Measurements from ENCODE around the gene DOCK4.

Gene DOCK4

DNA sequence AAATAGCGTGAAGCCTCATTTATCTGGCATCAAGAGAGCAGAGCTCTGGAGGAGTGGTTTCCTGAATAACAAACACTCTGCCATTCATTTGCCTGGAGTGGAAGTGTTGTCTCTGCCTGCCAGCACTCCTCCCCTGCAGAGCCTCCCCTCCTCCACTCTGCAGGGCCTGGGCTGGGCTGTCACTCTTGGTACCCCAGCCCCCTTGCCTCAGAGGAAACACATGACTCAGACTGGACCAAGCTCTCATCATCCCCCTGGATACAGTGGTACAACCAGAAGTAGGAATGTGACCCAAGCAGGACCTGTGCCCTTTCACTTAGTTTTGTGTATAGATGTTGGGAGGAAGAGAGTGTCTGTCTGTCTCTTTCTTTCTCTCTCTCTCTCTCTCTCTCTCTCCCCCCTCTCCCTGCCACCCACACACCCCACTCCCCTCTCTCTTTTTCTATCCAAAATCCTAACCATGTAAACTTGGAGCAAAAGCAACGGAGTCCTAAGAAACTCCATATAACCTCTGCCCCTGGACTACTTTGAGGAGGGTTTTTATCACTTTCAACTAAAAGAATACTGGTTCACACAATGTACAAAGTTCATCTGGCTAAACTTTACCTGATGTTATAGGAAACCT lies 43.9 kb downstream of the DOCK4 start:
- Histone ChIP-seq H3K27ac (replicated peaks) (no peak overlapping the region), H3K27me3 (ENCODE audit: insufficient read depth, poor library complexity, severe bottlenecking) (no peaks in the 10 kb centered on the region), H3K4me3 (replicated peaks; ENCODE audit: insufficient read depth, low read length) (no peak overlapping the region)
- TF ChIP-seq SPI1 (IDR thresholded peaks at IDR 0.05; ENCODE audit: borderline replicate concordance, low read depth) (no peak), REST (IDR thresholded peaks at IDR 0.05; ENCODE audit: insufficient replicate concordance, low read depth) (no peak), GABPA (IDR thresholded peaks at IDR 0.05; ENCODE audit: low read depth) (no peak), CTCF (IDR thresholded peaks at IDR 0.05; ENCODE audit: insufficient read depth, low read length) (no peak), POLR2AphosphoS5 (IDR thresholded peaks at IDR 0.05; ENCODE audit: low read depth) (no peak)
- DNase-seq (ENCODE audit: low read depth in 1 of 2, low spot score in 1 of 2) = no peak

- no peak for DNase-seq (ENCODE audit: low read depth in 1 of 2, low spot score in 1 of 2)
- TF ChIP-seq POLR2AphosphoS5 (IDR thresholded peaks at IDR 0.05; ENCODE audit: low read depth) = no peak
- no peak for TF ChIP-seq GABPA (IDR thresholded peaks at IDR 0.05; ENCODE audit: low read depth)
- TF ChIP-seq SPI1 (IDR thresholded peaks at IDR 0.05; ENCODE audit: borderline replicate concordance, low read depth) = no peak
- no peak for TF ChIP-seq CTCF (IDR thresholded peaks at IDR 0.05; ENCODE audit: insufficient read depth, low read length)
- no peak for TF ChIP-seq REST (IDR thresholded peaks at IDR 0.05; ENCODE audit: insufficient replicate concordance, low read depth)
- H3K27me3 ChIP-seq (ENCODE audit: insufficient read depth, poor library complexity, severe bottlenecking) = no peaks in the 10 kb centered on the region
- H3K27ac ChIP-seq (replicated peaks) = no peak overlapping the region
- H3K4me3 ChIP-seq (replicated peaks; ENCODE audit: insufficient read depth, low read length) = no peak overlapping the region
These were observed 44.7 kb downstream of the DOCK4 start for GRCh38 chr7:112161253-112162141.

- Histone ChIP-seq H3K27me3 (ENCODE audit: insufficient read depth, poor library complexity, severe bottlenecking) (no peaks in the 10 kb centered on the region), H3K4me3 (replicated peaks; ENCODE audit: insufficient read depth, low read length) (no peak overlapping the region), H3K27ac (replicated peaks) (no peak overlapping the region)
- TF ChIP-seq GABPA (IDR thresholded peaks at IDR 0.05; ENCODE audit: low read depth) (no peak), CTCF (IDR thresholded peaks at IDR 0.05; ENCODE audit: insufficient read depth, low read length) (no peak), POLR2AphosphoS5 (IDR thresholded peaks at IDR 0.05; ENCODE audit: low read depth) (no peak), SPI1 (IDR thresholded peaks at IDR 0.05; ENCODE audit: borderline replicate concordance, low read depth) (no peak), REST (IDR thresholded peaks at IDR 0.05; ENCODE audit: insufficient replicate concordance, low read depth) (no peak)
- no peak for DNase-seq (ENCODE audit: low read depth in 1 of 2, low spot score in 1 of 2)
These were observed 45.4 kb downstream of the DOCK4 start for GRCh38 chr7:112160771-112161150.
